Measurements from ENCODE around the gene METTL24.

GRCh38 chr6:110359556-110359955, 1.4 kb upstream of the METTL24 start:
- TF ChIP-seq CTCF (IDR thresholded peaks at IDR 0.05): no peak
- no peak for TF ChIP-seq POLR2AphosphoS5 (IDR thresholded peaks at IDR 0.05)
- no peak for TF ChIP-seq POLR2A (IDR thresholded peaks at IDR 0.05)

Data from prostate gland (tissue), 2 donors.